DMS53 (cell line): Measurements from ENCODE around the gene ATP11C.
"Not testable (repeated sequence)": the region's sequence is repeated elsewhere in the genome, so short reads cannot be mapped to it uniquely, and the experiment has no call there.

Experiments used
- DNase-seq: peaks from one replicate; lab custom pipeline; 2025; lab: John Stamatoyannopoulos, UW

Gene ATP11C

GRCh38 chrX:139924069-139924695 is 8.7 kb downstream of the ATP11C start:
- peak; percentile 31 for DNase-seq

GRCh38 chrX:139921142-139921541 is 11.7 kb downstream of the ATP11C start:
- not testable (repeated sequence) for DNase-seq

DNA sequence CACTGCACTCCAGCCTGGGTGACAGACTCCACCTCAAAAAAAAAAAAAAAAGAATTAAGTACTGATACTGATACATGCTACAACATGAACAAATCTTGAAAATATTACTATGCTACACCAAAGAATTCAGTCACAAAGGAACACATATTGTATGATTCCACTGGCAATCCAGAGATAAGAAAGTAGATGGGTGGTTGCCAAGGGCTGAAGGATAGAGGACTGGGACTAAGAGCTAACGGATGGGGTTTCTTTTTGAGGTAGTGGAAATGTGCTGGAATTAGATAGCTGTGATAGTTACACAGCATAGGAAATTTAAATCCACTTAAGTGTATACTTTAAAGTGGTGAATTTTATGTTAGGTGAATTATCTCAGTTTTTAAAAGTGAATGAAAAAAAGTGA is 12.5 kb downstream of the ATP11C start:
- no peak for DNase-seq

GRCh38 chrX:139914421-139914820 is 18.4 kb downstream of the ATP11C start:
- DNase-seq, result no peak

- DNase-seq, result no peak
These were observed 23.1 kb downstream of the ATP11C start for GRCh38 chrX:139909712-139910111.

- DNase-seq, result no peak
These were observed 25.8 kb downstream of the ATP11C start for GRCh38 chrX:139907078-139907477.

DNA sequence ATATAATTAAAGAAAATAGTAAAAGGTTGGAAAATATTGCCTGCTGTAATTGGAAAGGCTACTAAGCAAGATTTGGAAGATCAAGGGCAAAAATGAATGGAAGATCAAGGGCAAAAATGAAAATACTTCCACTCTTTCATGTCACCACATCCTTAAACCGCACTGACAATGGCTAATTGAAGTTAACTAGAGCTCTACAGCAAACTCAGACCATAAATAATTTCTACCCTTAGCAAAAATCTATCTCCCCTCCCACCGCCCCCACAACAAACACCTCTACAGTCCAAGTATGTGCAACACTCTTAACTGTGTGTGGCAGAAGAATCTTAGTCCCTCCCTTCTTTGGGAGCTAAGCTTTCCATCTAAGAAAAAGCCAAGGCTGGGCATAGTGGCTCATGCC is 27.1 kb downstream of the ATP11C start:
- no peak for DNase-seq

DNA sequence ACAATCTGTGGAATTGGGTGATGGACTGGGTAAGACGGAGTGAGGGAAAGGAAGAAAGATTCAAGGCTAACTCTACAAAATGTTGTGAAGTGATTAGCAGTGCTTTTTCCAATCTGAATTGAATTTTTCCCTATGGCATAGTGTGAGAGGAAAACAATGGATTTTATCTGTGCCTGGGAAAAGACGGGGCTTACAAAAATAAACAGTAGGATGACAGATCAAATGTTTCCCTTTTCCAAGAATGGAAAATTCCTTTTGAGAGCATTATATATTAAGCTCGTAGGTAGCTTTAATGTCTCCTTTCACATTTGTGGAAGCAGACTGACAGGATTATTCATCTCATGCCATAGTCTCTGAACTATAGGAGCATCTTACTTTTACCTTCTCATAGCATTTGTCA is 27.8 kb downstream of the ATP11C start:
- no peak for DNase-seq

DNA sequence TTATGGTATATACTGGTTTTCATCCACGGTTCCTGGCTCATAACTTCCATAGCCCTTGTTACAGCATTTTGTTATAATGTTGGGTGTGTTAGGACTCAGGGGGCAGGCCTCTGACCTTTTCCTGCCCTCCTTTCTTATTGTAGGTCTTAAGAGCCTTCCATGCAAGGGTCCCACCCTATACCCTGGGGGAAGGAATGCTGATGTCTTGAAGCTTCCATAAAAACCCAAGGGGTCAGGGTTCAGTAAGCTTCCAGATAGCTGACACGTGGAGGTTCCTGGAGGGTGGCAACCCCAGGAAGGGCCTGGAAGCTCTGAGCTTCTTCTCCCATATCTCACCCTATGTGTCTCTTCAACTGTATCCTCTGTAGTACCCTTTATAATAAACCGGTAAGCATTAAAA is 29.6 kb downstream of the ATP11C start:
- DNase-seq, result no peak

GRCh38 chrX:139902559-139902958 is 30.3 kb downstream of the ATP11C start:
- DNase-seq, result no peak

- no peak for DNase-seq
These were observed 34.5 kb downstream of the ATP11C start for GRCh38 chrX:139898334-139898733.

DNA sequence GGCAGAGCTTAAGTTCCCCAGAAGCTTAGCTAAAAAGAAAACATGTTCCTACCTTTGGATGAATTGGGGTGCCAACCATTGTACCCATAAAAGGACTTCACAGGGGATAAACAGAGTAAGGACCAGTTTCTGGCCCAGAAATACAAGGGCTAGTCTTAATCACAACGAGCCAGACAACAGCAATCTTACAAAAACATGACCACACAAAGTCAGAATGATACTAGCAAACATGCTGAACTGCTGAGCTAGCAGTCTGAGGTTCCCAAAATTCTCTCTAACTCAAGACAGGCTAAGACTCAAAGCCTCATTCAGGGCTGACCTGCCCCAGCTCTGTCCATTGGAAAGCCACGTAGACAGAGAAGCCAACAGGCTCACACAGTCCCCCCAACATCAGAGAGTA is 40.3 kb downstream of the ATP11C start:
- no peak for DNase-seq

DNA sequence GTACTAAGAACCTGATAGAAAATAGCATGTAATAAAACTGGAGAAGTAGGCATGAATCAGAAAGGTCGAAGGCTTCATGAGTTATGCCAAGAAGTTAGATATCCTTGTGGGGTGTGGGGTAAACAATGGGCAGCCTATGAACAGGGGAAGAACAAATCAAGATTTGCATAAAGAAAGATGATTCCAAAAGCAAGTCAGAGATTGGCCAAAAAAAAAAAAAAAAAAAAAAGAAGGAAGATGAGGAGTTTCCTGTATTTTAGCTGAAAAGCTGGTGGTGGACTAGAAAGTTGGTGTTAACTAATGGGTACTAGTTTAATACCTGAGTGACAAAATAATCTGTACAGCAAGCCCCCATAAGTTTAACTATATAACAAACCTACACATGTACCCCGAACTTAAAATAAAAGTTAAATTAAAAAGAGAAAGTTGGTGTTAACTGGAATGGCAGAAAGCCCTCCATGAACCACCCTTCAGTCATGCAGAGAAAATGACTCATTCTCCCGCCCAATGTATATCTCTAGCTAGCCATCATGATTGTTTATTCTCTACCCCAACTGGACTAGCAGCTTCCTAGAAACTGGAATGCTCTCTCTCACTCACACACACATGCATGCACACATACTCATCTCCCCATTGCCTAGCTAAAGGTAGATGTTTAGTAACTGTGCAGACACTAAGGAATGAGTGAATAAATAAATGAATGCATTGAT is 41.7 kb downstream of the ATP11C start:
- peak; percentile 17 for DNase-seq

- DNase-seq, result no peak
These were observed 43.1 kb downstream of the ATP11C start for GRCh38 chrX:139889760-139890159.

DNA sequence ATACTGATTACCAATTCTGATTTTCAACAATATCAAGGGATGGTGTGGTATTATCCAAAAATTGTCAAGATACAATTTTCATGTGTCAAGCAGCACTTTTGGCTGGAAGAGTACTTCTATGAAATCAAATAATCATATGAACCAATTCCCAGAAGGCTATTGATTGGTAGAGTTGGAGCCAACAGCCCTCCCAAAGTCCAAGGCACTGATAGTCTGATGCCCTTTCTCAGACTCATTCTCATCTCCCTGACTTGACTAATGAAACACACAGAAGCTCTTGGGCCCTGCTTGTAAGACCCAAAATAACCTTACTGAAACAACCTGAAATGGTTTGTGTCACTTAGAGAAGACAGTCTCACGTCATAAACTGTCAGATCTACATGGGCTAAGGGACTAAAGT is 48.9 kb downstream of the ATP11C start:
- DNase-seq, result no peak

DNA sequence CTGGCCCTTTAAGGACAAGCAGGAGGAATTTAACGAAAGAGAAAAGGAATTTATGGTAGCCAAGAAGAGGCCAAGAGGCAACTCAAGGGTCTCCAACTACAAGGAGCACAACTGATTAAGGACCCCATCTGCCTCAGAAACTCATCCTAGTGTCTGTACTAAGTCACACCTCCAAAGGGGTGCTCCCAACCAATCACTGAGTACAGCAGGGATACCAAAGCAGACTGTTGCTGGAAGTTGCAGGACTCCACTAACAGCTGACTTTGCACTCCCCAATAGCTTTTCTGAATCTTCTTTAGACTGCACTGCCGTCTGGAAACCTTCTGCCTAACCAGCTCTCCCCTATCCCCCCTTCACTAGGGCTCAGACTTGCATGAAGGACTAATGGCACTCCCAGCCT is 50.6 kb downstream of the ATP11C start:
- no peak for DNase-seq

- DNase-seq, result no peak
These were observed 51.3 kb downstream of the ATP11C start for GRCh38 chrX:139881572-139881971.

DNA sequence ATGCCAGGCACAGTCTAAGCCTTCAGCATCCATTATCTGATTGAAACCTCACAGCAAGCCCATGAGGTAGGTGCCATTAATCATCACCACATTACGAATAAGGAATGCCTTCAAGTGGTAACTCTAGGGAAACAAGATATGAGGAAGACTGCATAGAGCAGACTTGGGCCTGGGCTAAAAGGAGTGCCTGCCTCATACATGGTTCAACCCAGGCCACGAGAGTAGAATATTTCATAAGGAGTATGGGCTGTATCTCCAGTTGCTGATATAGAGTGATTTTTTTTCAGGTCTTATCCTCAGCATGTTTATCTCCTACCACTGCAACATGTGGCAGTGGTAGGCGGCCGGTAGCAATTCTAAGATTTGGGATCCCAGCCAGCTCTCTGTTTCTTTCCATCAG is 51.7 kb downstream of the ATP11C start:
- DNase-seq, result no peak

GRCh38 chrX:139877710-139878414 is 55.0 kb downstream of the ATP11C start:
- DNase-seq, result no peak

DNA sequence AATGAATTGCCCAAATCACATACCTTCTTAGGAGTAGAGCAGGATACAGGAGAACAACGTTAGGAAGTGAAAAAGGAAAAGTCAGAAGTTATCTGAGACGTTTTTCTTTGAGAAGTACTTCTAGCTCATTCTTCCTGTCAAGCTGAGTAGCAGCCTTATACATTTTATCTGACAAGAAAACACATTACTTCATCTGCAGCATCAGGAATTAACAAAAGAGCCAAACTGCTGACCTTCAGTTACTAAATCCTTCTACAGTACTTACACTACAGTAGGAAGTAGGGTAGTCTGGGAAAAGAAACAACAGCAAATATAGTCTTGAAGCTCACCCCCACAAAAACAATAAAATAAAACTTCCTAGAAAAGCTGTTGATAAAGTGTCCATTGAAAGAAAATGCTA is 57.0 kb downstream of the ATP11C start:
- DNase-seq, result no peak

GRCh38 chrX:139869796-139870195 is 63.1 kb downstream of the ATP11C start:
- no peak for DNase-seq

DNA sequence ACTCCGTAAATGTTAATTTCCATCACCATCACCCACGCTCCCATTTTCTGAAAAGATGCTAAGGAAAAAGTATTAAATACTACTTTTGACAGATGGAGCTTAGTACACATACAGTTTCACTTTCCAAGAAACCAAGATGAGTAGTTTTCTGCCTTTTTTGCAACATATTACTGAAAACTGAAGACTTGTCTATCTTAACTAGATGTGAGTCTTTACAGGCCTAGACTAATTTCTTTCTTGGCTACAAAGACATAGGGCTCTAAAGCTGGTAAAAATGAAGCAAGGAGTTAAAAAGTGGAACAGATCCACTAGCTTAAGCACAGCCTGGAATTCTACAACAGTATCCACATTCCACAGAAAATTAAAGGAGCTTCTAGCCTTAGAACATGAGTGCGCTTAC is 68.2 kb downstream of the ATP11C start:
- DNase-seq, result no peak

DNA sequence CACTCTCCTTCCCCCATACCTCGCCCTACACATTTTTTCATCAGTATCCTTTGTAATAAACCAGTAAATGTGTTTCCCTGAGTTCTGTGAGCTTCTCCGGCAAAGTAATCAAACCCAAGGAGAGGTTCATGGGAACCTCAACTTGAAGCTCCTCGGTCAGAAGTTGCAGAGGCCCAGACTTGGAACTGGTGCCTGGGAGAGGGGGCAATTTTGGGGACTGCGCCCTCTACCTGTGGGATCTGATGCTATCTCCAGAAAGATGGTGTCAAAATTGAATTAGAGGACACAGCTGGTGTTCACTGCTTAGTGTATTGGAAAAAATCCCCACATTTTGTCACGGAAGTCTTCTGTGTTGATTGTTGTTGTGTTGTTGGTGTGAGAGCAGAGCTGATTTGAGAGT is 70.6 kb downstream of the ATP11C start:
- peak; percentile 6 for DNase-seq
